CD4-positive, alpha-beta T cell treated with Interleukin-21 for 1 hour (primary cell): ENCODE data around the gene ZNF557.

ENCODE experiments used
- DNase-seq: peaks from one replicate; pipeline ENCODE4 v3.0.0-alpha.2; 2020

Gene ZNF557

GRCh38 chr19:7130043-7130442, 60.5 kb downstream of the ZNF557 start:
- no peak for DNase-seq

- DNase-seq = no peak
Observed at GRCh38 chr19:7132054-7132453, 62.6 kb downstream of the ZNF557 start.

DNA sequence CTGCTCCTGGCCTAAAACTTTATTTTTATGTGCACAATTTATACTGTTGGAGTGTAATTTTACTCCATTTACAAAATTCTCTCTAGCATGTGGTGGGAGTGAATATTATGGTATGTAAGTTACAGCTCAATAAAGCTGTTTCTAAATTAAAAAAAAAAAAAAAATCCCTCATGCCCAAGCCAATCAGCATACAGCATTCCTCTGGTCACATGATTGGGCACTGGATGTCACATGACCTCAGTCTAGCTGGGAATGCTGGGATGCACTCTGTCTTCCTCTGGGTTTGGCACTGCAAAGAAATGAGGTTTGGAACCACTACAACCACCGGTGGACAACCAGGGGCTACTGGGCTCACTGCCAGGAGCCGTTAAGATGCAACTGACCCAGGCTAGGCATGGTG, 67.6 kb downstream of the ZNF557 start:
- DNase-seq = no peak
